ENCODE measurements around the gene CEP41. TPM values are rescaled to one million over a fixed set of nuclear protein-coding genes. Genes with fewer than 3 reads are reported as not detected.

Gene CEP41
- total and polyA plus RNA-seq, 2 donors (not counting 3 experiments of a cell fraction or from before 2014, with no cell fraction given), result 19.5 to 26.8 TPM

DNA sequence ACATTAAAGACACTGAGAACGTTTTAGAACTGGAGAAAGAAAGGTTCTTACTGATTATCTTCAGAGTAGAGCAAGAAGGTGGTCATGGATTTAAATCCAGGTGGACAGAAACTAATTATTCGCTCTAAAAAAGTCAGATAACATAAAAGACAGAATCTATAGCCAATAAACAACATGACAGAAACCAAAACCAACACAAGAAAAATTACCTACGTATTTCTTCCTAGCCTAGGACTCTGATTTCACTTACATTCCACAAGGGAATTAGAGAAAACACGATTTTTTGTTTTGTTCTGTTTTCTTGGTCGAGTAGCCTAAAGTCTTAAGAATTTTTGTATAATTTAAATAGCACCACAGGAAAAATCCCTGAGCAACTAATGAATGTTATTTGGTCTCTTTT is 45.4 kb downstream of the CEP41 start:
- CTCF ChIA-PET, result no interaction called here
- TF ChIP-seq MYC (IDR thresholded peaks at IDR 0.05; ENCODE audit: low read depth, low read length), result no peak
- no peak for TF ChIP-seq FOS (IDR thresholded peaks at IDR 0.05; ENCODE audit: borderline replicate concordance, insufficient read depth, low read length)
- TF ChIP-seq, protein P1, sequence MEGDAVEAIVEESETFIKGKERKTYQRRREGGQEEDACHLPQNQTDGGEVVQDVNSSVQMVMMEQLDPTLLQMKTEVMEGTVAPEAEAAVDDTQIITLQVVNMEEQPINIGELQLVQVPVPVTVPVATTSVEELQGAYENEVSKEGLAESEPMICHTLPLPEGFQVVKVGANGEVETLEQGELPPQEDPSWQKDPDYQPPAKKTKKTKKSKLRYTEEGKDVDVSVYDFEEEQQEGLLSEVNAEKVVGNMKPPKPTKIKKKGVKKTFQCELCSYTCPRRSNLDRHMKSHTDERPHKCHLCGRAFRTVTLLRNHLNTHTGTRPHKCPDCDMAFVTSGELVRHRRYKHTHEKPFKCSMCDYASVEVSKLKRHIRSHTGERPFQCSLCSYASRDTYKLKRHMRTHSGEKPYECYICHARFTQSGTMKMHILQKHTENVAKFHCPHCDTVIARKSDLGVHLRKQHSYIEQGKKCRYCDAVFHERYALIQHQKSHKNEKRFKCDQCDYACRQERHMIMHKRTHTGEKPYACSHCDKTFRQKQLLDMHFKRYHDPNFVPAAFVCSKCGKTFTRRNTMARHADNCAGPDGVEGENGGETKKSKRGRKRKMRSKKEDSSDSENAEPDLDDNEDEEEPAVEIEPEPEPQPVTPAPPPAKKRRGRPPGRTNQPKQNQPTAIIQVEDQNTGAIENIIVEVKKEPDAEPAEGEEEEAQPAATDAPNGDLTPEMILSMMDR (IDR thresholded peaks at IDR 0.05; ENCODE audit: extremely low read depth in 1 of 2, insufficient read depth in 1 of 2, low read depth in 1 of 2, low read length in 2 of 2), result no peak
- no peak for TF ChIP-seq POLR2A (IDR thresholded peaks at IDR 0.05; ENCODE audit: low read depth, low read length)
- TF ChIP-seq POLR2AphosphoS5 (IDR thresholded peaks at IDR 0.05; ENCODE audit: insufficient read depth, low read depth, low read length), result no peak
- no peak for TF ChIP-seq EZH2 (IDR thresholded peaks at IDR 0.05; ENCODE audit: borderline replicate concordance, low read depth, low read length, severe bottlenecking)
- TF ChIP-seq JUN (IDR thresholded peaks at IDR 0.05; ENCODE audit: borderline replicate concordance, insufficient read depth, insufficient read length, low read depth), result no peak
- no peak for TF ChIP-seq GATA2 (IDR thresholded peaks at IDR 0.05; ENCODE audit: insufficient read depth, insufficient read length, low read depth, low read length)
- TF ChIP-seq, protein P2, sequence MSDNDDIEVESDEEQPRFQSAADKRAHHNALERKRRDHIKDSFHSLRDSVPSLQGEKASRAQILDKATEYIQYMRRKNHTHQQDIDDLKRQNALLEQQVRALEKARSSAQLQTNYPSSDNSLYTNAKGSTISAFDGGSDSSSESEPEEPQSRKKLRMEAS (IDR thresholded peaks at IDR 0.05; ENCODE audit: insufficient read depth, insufficient read length), result no peak

More for the DNA sequence above, 45.4 kb downstream of the CEP41 start:
- H3K27ac ChIP-seq (ENCODE audit: insufficient read depth, low read depth, low read length), result no peak overlapping the region
- DNase-seq (ENCODE audit: low read depth, low spot score) (no peak), FAIRE-seq (no peak)
- H3K4me3 ChIP-seq (replicated peaks in 1 of 3; ENCODE audit: insufficient read depth in 1 of 3, low read depth in 1 of 3, low read length in 3 of 3), result no peak overlapping the region
- H3K9ac ChIP-seq (replicated peaks; ENCODE audit: extremely low read depth, insufficient read depth, low read length), result no peak overlapping the region
- H2AFZ ChIP-seq (ENCODE audit: low read depth, low read length), result no peak overlapping the region
- H3K4me2 ChIP-seq (ENCODE audit: insufficient read depth, low read length), result no peak overlapping the region
- no peaks in the 10 kb centered on the region for H3K9me3 ChIP-seq (replicated peaks; ENCODE audit: control insufficient read depth, insufficient read depth, low read length)
- no peaks in the 10 kb centered on the region for H3K27me3 ChIP-seq (ENCODE audit: control insufficient read depth in 2 of 2, insufficient read depth in 2 of 2, low read length in 2 of 2)
- BruUV-seq (replicated peaks), result no TSS peak
- no peaks in the 10 kb centered on the region for H3K36me3 ChIP-seq (ENCODE audit: control insufficient read depth in 2 of 2, extremely low read depth in 1 of 2, insufficient read depth in 2 of 2, low read length in 2 of 2)
- POLR2A ChIA-PET, result no interaction called here
- no peaks in the 10 kb centered on the region for H3K9me1 ChIP-seq (replicated peaks; ENCODE audit: control insufficient read depth, extremely low read depth, insufficient read depth, low read length)
- dilution Hi-C loops (cut with MboI; ENCODE audit: extremely low pct_ligation_motif_present, low sequenced_read_pairs), result no loop called here
- intact Hi-C loops (cut with micrococcal nuclease), result no loop called here
- no peaks in the 10 kb centered on the region for H4K20me1 ChIP-seq (replicated peaks; ENCODE audit: control insufficient read depth, extremely low read depth, insufficient read depth, low read length)
- peaks cover 4% of the 10 kb centered on the region for H3K4me1 ChIP-seq (ENCODE audit: control insufficient read depth, extremely low read depth, insufficient read depth, low read length)
- no peaks in the 10 kb centered on the region for H3K79me2 ChIP-seq (ENCODE audit: control insufficient read depth, insufficient read depth, low read length)

Measured in endothelial cell of umbilical vein (primary cell).